ENCODE measurements around the gene PPM1M.
"Not testable (repeated sequence)": the region's sequence is repeated elsewhere in the genome, so short reads cannot be mapped to it uniquely, and the experiment has no call there.

PPM1M gene

GRCh38 chr3:52272831-52273230, 27.3 kb downstream of the PPM1M start:
- TF ChIP-seq, protein P1, sequence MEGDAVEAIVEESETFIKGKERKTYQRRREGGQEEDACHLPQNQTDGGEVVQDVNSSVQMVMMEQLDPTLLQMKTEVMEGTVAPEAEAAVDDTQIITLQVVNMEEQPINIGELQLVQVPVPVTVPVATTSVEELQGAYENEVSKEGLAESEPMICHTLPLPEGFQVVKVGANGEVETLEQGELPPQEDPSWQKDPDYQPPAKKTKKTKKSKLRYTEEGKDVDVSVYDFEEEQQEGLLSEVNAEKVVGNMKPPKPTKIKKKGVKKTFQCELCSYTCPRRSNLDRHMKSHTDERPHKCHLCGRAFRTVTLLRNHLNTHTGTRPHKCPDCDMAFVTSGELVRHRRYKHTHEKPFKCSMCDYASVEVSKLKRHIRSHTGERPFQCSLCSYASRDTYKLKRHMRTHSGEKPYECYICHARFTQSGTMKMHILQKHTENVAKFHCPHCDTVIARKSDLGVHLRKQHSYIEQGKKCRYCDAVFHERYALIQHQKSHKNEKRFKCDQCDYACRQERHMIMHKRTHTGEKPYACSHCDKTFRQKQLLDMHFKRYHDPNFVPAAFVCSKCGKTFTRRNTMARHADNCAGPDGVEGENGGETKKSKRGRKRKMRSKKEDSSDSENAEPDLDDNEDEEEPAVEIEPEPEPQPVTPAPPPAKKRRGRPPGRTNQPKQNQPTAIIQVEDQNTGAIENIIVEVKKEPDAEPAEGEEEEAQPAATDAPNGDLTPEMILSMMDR (IDR thresholded peaks at IDR 0.05; ENCODE audit: low read depth, low read length) = no peak

DNA sequence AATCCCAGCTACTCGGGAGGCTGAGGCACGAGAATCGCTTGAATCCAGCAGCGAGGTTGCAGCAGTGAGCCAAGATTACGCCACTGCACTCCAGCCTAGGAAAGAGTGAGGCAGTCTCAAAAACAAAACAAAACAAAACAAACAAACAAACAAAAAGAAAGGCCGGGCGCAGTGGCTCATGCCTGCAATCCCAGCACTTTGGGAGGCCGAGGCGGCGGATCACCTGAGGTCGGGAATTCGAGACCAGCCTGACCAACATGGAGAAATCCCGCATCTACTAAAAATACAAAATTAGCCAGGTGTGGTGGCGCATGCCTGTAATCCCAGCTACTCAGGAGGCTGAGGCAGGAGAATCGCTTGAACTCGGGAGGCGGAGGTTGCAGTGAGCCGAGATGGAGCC, 29.2 kb downstream of the PPM1M start:
- DNase-seq (ENCODE audit: extremely low read depth, low read depth) = not testable (repeated sequence)

More at GRCh38 chr3:52272831-52273230, 27.3 kb downstream of the PPM1M start:
- no peak for DNase-seq (ENCODE audit: extremely low read depth, low read depth)

DNA sequence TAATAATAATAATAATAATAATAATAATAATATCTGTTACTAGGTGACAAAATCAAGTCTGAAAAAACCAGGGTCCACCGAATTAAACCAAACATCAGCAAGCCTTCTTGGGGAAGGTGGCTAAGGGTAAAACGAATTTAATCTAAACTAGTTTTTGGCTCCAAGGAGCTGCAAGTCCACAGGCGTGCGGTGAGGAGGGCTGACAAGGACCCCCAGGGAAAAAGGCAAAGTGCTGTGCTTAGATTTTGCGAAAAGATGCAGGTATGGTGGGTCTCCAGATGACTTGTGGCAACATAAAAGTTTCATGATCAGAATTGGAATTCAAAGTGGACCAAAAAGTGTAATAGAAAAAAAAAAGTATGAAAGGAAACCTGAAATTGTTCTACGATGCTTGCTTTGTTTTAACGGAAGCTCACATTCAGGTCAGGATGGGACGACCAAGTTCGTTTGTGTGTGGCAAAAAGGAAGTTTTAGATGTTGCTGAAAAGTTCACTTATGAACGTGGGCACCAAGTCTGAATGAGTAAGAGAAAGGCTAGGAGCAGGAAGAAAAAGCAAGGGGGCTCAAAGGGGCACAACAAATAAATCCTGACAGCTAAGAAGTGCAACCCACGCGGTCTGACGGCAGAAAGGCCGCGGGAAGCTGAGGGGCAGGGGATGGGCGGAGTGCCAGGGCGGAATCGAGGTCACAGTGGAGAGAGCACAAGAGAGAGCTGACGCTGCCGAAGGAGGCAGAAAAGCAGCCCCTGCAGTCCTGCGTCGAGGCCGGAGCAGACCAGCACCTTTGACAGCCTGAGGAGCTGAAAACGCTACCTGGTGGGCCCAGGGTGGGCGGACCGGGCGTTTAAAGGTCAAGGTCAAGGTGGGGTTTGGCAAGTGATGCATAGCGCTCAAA, 31.8 kb downstream of the PPM1M start:
- TF ChIP-seq, protein P1 (IDR thresholded peaks at IDR 0.05; ENCODE audit: low read depth, low read length) = no peak
- DNase-seq (ENCODE audit: extremely low read depth, low read depth) = no peak

DNA sequence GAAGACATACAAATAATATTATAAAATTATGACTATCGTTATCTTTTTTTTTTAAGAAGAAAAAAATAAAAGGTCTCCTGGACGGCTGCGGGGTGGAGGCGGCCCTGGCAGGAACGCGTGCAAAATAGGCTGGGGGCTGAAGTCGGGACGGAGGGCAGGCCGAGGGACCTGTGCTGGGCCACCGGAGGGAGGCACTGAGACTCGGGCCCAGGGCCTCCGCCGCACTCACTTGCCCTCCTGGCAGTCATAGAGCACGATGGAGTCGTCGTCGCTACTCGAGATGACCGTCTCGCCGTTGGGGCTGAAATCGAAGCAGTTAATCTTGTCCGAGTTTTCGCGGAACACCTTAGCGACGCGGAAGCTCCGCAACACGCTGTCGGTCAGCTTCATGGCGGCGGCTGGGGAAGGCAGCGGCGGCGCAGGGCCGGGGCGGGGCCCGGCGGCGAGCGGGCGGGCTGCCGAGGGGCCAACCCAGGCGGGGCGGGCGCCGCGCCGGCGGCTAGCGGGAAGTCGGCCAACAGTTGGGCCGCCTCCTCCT, 32.5 kb downstream of the PPM1M start:
- no peak for DNase-seq (ENCODE audit: extremely low read depth, low read depth)
- TF ChIP-seq, protein P1 (IDR thresholded peaks at IDR 0.05; ENCODE audit: low read depth, low read length) = peak; percentile 33

- DNase-seq (ENCODE audit: extremely low read depth, low read depth) = peak; percentile 83
- TF ChIP-seq, protein P1 (IDR thresholded peaks at IDR 0.05; ENCODE audit: low read depth, low read length) = peak; percentile 49
These were observed 33.0 kb downstream of the PPM1M start, which contains the start of gene WDR82 for GRCh38 chr3:52278510-52279069. Gene WDR82, minus strand, starts transcription at chr3:52278649. Its CDS starts 288 bp downstream, at chr3:52278361.

DNA sequence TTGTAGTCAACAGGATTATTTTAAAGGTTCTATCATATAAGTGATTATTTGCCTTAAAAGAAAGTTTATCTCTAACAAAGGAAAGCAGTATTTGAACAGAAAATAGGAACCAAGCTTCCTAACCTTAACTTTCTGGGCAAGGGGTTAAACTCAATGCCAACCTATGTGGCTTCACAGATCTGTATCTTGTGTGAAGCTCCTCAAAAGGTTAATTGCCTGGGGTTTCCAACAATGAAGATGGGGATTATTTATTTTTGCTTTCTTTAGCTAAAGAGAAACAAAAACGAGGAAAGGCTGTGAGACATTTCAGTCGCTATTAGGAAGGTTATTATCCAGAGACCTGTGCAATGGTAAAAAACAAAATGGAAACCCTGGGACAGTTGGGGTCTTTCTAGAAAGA, 34.0 kb downstream of the PPM1M start:
- TF ChIP-seq, protein P1 (IDR thresholded peaks at IDR 0.05; ENCODE audit: low read depth, low read length) = no peak
- DNase-seq (ENCODE audit: extremely low read depth, low read depth) = no peak

DNA sequence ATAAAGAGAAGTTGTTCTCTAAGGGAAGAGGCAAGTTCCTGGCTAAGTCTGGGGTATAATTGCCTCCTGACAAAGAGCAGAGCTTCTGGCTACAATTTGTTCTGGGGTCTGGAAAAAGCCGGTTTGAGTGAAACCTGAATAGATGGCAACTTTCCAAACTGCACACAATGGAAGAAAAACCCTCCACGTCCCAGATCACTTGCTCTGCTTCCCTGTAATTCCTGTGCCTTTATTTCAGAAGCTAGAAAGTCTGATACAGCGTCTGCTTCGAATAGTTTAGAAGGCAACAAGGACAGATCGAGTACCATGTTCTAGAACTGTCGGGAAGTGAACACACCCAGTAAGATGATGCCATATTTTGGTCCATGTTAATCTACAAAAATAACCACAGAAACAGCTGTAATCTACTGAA, 34.5 kb downstream of the PPM1M start:
- no peak for DNase-seq (ENCODE audit: extremely low read depth, low read depth)

More for the DNA sequence above, 34.5 kb downstream of the PPM1M start:
- TF ChIP-seq, protein P1 (IDR thresholded peaks at IDR 0.05; ENCODE audit: low read depth, low read length) = no peak

All from AG09319 (cell line).